KMS-11 (cell line): ENCODE results near the gene FOXF2.

Experiments used
- H2AFZ ChIP-seq: fragments of 200-600 bp; sonication (generic); 2 replicates; pipeline ENCODE4 v1.6.1; 2016; ENCODE audit warnings: antibody characterized with exemption, mixed run types, low read depth
- H3K27ac ChIP-seq: fragments of 200-600 bp; sonication (generic); 2 replicates; pipeline ENCODE4 v1.6.1; 2016; ENCODE audit warnings: mild to moderate bottlenecking, mixed run types
- H3K27me3 ChIP-seq: fragments of 200-600 bp; sonication (generic); 2 replicates; pipeline ENCODE4 v1.6.1; 2017; ENCODE audit warnings: mild to moderate bottlenecking, low read depth, mixed run types, moderate library complexity; ENCODE audit not compliant: insufficient read depth
- H3K36me3 ChIP-seq: fragments of 200-600 bp; sonication (generic); 2 replicates; pipeline ENCODE4 v1.6.1; 2017; ENCODE audit warnings: mild to moderate bottlenecking, mixed run types; ENCODE audit not compliant: insufficient read depth
- H3K4me1 ChIP-seq: fragments of 200-600 bp; sonication (generic); 2 replicates; pipeline ENCODE4 v1.6.1; 2016; ENCODE audit warnings: mild to moderate bottlenecking, low read depth, mixed run types; ENCODE audit not compliant: poor library complexity, severe bottlenecking
- H3K4me2 ChIP-seq: fragments of 200-600 bp; sonication (generic); 2 replicates; pipeline ENCODE4 v1.7.0; 2016; ENCODE audit warnings: mild to moderate bottlenecking, mixed run types
- H3K4me3 ChIP-seq: fragments of 200-600 bp; sonication (generic); IDR thresholded peaks from 2 replicates; pipeline ENCODE4 v1.6.1; 2017; ENCODE audit warnings: low read depth, low read length, mixed read lengths; ENCODE audit not compliant: insufficient read depth
- H3K79me2 ChIP-seq: fragments of 200-600 bp; sonication (generic); 2 replicates; pipeline ENCODE4 v1.6.1; 2016; ENCODE audit warnings: low read depth, mixed run types; ENCODE audit not compliant: insufficient read depth
- H3K9ac ChIP-seq: fragments of 200-600 bp; sonication (generic); 2 replicates; pipeline ENCODE4 v1.6.1; 2016; ENCODE audit warnings: mild to moderate bottlenecking, mixed run types
- H4K20me1 ChIP-seq: fragments of 200-600 bp; sonication (generic); 2 replicates; pipeline ENCODE4 v1.6.1; 2016; ENCODE audit warnings: mild to moderate bottlenecking, mixed run types; ENCODE audit not compliant: insufficient read depth
- TF ChIP-seq, protein P1 (sequence below): fragments of 200-600 bp; sonication (generic); conservative IDR thresholded peaks from 2 replicates; pipeline ENCODE4 v1.6.1; 2017; ENCODE audit warnings: low read depth, mild to moderate bottlenecking, antibody characterized with exemption, low read length, moderate library complexity, mixed read lengths

Gene FOXF2

DNA sequence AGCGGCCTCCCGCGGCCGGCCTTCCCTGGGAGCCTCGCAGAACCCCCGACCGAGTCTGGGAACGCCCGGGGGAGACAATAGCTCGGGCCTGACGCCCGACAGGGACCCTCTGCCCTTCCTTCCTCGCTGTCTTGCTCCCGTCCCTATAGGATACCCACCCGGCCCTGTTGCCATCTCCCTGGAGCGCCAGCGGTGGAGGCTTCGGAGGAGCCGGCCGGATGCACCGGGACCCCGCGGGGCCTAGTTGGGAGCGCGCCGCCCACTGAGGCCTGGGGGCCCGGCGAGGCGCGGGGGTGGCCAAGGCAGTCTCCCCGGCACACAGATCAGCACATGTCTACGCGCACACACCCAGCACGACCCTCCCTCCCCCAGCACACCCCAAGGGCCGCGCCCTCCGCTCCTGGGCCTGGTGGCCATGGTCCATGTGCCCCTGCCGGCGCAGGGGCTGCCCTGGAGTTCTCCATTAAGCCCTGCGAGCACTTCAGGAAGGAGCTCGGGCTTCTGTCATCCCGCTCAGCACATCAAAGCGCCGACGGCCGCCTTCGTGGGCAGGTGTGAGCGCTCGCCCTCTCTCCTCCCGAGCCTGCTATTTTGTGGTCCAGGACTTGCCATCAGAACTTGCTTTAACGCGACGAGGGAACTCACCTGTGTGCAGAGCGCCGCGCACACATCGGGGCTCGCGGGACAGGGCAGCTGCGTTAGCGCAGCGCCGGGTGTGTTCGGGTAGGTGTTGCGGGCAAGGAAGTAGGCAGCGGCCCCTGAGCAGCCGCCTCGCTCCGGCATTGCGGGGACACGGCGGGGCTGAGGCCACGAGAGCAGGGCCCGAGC, 3.7 kb downstream of the FOXF2 start:
- TF ChIP-seq, protein P1, sequence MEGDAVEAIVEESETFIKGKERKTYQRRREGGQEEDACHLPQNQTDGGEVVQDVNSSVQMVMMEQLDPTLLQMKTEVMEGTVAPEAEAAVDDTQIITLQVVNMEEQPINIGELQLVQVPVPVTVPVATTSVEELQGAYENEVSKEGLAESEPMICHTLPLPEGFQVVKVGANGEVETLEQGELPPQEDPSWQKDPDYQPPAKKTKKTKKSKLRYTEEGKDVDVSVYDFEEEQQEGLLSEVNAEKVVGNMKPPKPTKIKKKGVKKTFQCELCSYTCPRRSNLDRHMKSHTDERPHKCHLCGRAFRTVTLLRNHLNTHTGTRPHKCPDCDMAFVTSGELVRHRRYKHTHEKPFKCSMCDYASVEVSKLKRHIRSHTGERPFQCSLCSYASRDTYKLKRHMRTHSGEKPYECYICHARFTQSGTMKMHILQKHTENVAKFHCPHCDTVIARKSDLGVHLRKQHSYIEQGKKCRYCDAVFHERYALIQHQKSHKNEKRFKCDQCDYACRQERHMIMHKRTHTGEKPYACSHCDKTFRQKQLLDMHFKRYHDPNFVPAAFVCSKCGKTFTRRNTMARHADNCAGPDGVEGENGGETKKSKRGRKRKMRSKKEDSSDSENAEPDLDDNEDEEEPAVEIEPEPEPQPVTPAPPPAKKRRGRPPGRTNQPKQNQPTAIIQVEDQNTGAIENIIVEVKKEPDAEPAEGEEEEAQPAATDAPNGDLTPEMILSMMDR, result no peak
- Histone ChIP-seq H3K27ac (no peak overlapping the region), H3K4me3 (no peak overlapping the region), H4K20me1 (no peaks in the 10 kb centered on the region), H3K4me1 (no peaks in the 10 kb centered on the region), H3K36me3 (no peaks in the 10 kb centered on the region), H3K79me2 (no peaks in the 10 kb centered on the region), H3K9ac (no peak overlapping the region), H2AFZ (no peak overlapping the region), H3K4me2 (no peak overlapping the region), H3K27me3 (no peaks in the 10 kb centered on the region)

DNA sequence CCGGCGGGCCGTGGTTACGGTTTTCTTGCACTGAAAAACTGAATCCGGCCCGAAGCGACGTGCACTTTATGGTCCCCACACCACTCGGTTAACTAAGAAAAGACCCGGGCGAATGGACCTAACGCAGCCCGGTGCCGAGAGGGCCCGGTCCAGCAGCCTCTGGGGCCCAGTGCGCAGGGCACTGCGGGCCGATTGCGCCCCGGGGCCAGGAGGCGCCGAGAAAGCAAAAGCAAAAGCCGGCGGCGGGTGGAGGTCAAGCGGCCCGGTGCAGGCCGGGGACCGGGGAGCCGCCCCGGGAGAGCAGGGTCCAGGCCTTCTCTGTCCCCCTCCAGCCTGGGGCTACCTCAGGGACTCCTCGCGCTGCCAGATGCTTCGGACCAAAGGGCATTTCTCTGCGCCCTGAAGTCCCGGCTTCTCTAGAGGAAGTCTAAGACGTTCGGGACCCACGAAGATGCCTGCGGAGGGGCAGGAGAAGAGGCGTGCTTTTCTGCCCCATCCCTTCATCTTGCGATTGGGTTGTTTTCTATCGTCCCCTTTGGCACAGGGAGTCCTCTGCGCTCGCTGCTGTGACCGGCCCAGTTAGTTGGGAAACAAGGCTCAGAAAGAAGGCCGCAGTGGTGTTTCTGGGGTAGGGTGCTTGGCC, 4.4 kb downstream of the FOXF2 start:
- Histone ChIP-seq H3K79me2 (no peaks in the 10 kb centered on the region), H3K36me3 (no peaks in the 10 kb centered on the region), H3K27ac (no peak overlapping the region), H3K27me3 (no peaks in the 10 kb centered on the region), H3K4me1 (no peaks in the 10 kb centered on the region), H2AFZ (no peak overlapping the region), H4K20me1 (no peaks in the 10 kb centered on the region), H3K4me2 (no peak overlapping the region), H3K4me3 (no peak overlapping the region), H3K9ac (no peak overlapping the region)
- TF ChIP-seq, protein P1, result no peak

DNA sequence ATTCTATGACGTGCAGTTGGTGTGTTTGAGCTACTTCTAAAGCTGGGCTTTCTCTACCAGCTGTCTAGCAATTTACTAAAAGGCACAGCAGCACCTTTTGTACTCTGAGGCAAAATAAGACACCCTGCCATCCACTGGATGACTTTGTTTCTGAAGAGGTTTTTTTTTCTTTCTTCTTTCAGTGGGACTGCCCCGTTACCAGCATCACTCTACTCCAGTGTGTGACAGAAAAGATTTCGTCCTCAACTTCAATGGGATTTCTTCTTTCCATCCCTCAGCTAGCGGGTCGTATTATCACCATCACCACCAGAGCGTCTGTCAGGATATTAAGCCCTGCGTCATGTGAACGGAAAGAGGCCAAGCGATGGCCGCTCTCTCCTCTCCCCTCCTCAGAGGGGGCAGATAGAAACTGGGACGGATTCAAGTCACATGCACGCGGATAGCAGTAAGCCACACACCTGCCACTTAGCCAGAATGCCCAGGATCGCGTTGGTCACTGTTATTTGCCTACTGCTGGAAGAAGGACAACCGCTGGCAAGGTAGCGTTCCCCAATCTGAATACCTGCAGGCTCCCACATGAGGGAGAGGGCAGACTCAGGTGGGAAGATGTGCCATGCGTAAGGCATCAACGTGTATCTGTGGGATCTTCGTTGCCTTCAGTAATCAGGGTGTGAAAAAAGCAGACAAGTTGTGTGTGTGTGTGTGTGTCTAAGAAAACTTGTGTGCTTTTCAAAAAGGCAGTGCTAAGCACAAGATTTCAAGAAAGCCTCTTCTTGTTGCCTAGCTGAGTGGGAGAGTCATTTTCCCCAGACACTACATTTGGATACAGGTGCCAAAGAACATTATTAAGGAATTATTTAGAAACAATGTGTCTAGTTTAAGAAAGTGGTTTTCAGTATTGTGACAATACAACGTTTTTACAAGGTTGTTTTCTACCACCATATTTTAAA, 5.4 kb downstream of the FOXF2 start:
- Histone ChIP-seq H3K36me3 (no peaks in the 10 kb centered on the region), H3K9ac (no peak overlapping the region), H3K27me3 (no peaks in the 10 kb centered on the region), H3K4me2 (no peak overlapping the region), H4K20me1 (no peaks in the 10 kb centered on the region), H3K4me1 (no peaks in the 10 kb centered on the region), H3K4me3 (no peak overlapping the region), H3K79me2 (no peaks in the 10 kb centered on the region), H2AFZ (no peak overlapping the region), H3K27ac (no peak overlapping the region)
- TF ChIP-seq, protein P1, result no peak

DNA sequence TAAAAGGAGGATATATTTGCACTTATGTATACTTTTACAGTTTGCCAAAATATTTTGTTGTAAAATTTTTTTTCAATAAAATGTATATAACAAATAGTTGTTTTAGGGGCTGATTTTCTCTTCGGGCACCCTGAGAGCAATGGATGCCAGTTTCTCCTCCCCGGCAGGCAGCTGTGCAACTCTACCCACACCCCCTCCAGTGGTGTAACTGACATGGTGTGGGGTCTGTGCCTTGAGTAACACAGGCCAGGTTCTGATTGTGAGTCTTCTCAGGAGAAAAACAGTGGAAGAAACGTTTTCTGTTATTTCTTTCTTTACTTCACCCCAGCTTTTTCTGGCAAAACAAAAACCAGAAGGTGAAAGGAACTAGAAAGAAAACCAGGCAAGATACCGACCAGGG, 6.1 kb downstream of the FOXF2 start:
- no peak overlapping the region for H3K9ac ChIP-seq
- no peaks in the 10 kb centered on the region for H3K36me3 ChIP-seq
- no peak overlapping the region for H2AFZ ChIP-seq
- H3K4me1 ChIP-seq, result no peaks in the 10 kb centered on the region
- no peaks in the 10 kb centered on the region for H4K20me1 ChIP-seq
- no peak overlapping the region for H3K27ac ChIP-seq
- no peaks in the 10 kb centered on the region for H3K79me2 ChIP-seq
- H3K27me3 ChIP-seq, result no peaks in the 10 kb centered on the region
- H3K4me3 ChIP-seq, result no peak overlapping the region
- H3K4me2 ChIP-seq, result no peak overlapping the region
- TF ChIP-seq, protein P1, result no peak
